GM12864 (cell line): Measurements from ENCODE around the gene ALPK3.

Experiments used
- DNase-seq: peaks from one replicate; pipeline ENCODE4 v3.0.0-alpha.2; 2011; ENCODE audit warnings: low read depth
- H3K4me3 ChIP-seq: 2 replicates; pipeline ENCODE4 v1.5.1; 2011; ENCODE audit warnings: mild to moderate bottlenecking, low read depth, low read length, control low read depth
- CTCF ChIP-seq: IDR thresholded peaks from 2 replicates; pipeline ENCODE4 v1.5.1; 2011; ENCODE audit warnings: low read depth, mild to moderate bottlenecking, moderate library complexity, low read length, control low read depth, inconsistent platforms; ENCODE audit errors: missing control alignments

The ALPK3 gene

GRCh38 chr15:84914351-84914750 is 97.2 kb downstream of the ALPK3 start:
- no peak for DNase-seq
- H3K4me3 ChIP-seq: no peak overlapping the region
- no peak for TF ChIP-seq CTCF

- TF ChIP-seq CTCF: no peak
- no peak for DNase-seq
- no peak overlapping the region for H3K4me3 ChIP-seq
Observed at GRCh38 chr15:84914909-84915605, 97.9 kb downstream of the ALPK3 start.

GRCh38 chr15:84915606-84915958 is 98.4 kb downstream of the ALPK3 start:
- H3K4me3 ChIP-seq: no peak overlapping the region
- no peak for DNase-seq
- no peak for TF ChIP-seq CTCF

GRCh38 chr15:84917452-84917851 is 100.3 kb downstream of the ALPK3 start:
- H3K4me3 ChIP-seq: no peak overlapping the region
- DNase-seq: no peak
- TF ChIP-seq CTCF: no peak

GRCh38 chr15:84919106-84919667 is 102.0 kb downstream of the ALPK3 start:
- no peak overlapping the region for H3K4me3 ChIP-seq
- DNase-seq: no peak
- TF ChIP-seq CTCF: no peak

GRCh38 chr15:84921121-84921520 is 104.0 kb downstream of the ALPK3 start:
- H3K4me3 ChIP-seq: no peak overlapping the region
- TF ChIP-seq CTCF: no peak
- no peak for DNase-seq

- TF ChIP-seq CTCF: no peak
- DNase-seq: no peak
Observed at GRCh38 chr15:84922530-84922929, 105.4 kb downstream of the ALPK3 start.

More at GRCh38 chr15:84922530-84922929, 105.4 kb downstream of the ALPK3 start:
- no peak overlapping the region for H3K4me3 ChIP-seq
